ENCODE results near the gene ARMC2.

GRCh38 chr6:108841377-108841855 is 6.8 kb upstream of the ARMC2 start:
- TF ChIP-seq POLR2AphosphoS5 (IDR thresholded peaks at IDR 0.05; ENCODE audit: borderline replicate concordance, low read depth, low read length) (no peak), EZH2 (IDR thresholded peaks at IDR 0.05) (no peak), FOXP2 (optimal IDR thresholded peaks at IDR 0.05; ENCODE audit: control extremely low read depth, extremely low read length, insufficient read depth) (no peak)
